Fibroblast of skin of left quadriceps (primary cell): ENCODE measurements around the gene NDUFS8.

Source experiments
- DNase-seq, 2 experiments: peaks; one replicate each; pipeline ENCODE4 v3.0.0-alpha.2; 2013; ENCODE audit warnings: low read depth in 2 of 2

Gene NDUFS8

GRCh38 chr11:68016161-68016903, 14.1 kb upstream of the NDUFS8 start:
- DNase-seq, result no peak

GRCh38 chr11:68016904-68017817, 13.3 kb upstream of the NDUFS8 start:
- DNase-seq, result no peak

- DNase-seq, result no peak
Measured at GRCh38 chr11:68017980-68018729, 12.3 kb upstream of the NDUFS8 start.

GRCh38 chr11:68018730-68019190, 11.7 kb upstream of the NDUFS8 start:
- DNase-seq, result no peak

- no peak for DNase-seq
Measured at GRCh38 chr11:68019486-68019885, 11.0 kb upstream of the NDUFS8 start.

- no peak for DNase-seq
Measured at GRCh38 chr11:68020575-68020974, 9.9 kb upstream of the NDUFS8 start.

GRCh38 chr11:68021167-68021787, 9.2 kb upstream of the NDUFS8 start:
- no peak for DNase-seq

- DNase-seq, result no peak
Measured at GRCh38 chr11:68022531-68022930, 8.0 kb upstream of the NDUFS8 start.

- no peak for DNase-seq
Measured at GRCh38 chr11:68024508-68024907, 6.0 kb upstream of the NDUFS8 start.

- no peak for DNase-seq
Measured at GRCh38 chr11:68025047-68025446, 5.4 kb upstream of the NDUFS8 start.

- no peak for DNase-seq
Measured at GRCh38 chr11:68026391-68027105, 3.9 kb upstream of the NDUFS8 start.

GRCh38 chr11:68027667-68028066, 2.8 kb upstream of the NDUFS8 start:
- no peak for DNase-seq

GRCh38 chr11:68028802-68029545, 1.5 kb upstream of the NDUFS8 start:
- no peak for DNase-seq

- no peak for DNase-seq
Measured at GRCh38 chr11:68031144-68031464, 623 bp downstream of the NDUFS8 start.

- no peak for DNase-seq
Measured at GRCh38 chr11:68032003-68032402, 1.5 kb downstream of the NDUFS8 start.

- DNase-seq, result no peak
Measured at GRCh38 chr11:68032997-68033707, 2.7 kb downstream of the NDUFS8 start.

- DNase-seq, result no peak
Measured at GRCh38 chr11:68033708-68034045, 3.2 kb downstream of the NDUFS8 start.

GRCh38 chr11:68035266-68035876, 4.9 kb downstream of the NDUFS8 start:
- no peak for DNase-seq

GRCh38 chr11:68036141-68036716, 5.7 kb downstream of the NDUFS8 start:
- no peak for DNase-seq
